SJCRH30 (cell line): Measurements from ENCODE around the gene USF2. TPM values are rescaled to one million over a fixed set of nuclear protein-coding genes. Genes with fewer than 3 reads are reported as not detected.

ENCODE experiments used
- DNase-seq, 2 experiments: peaks; one replicate each; pipeline ENCODE4 v3.0.0-alpha.2; 2015 to 2020
- H3K27ac ChIP-seq: fragments of 250-450 bp; sonication (Bioruptor Pico); 2 replicates; pipeline ENCODE4 v1.5.1; 2020; ENCODE audit warnings: mild to moderate bottlenecking, moderate library complexity
- H3K27me3 ChIP-seq: fragments of 250-450 bp; sonication (Bioruptor Pico); 2 replicates; pipeline ENCODE4 v1.5.1; 2020; ENCODE audit warnings: mild to moderate bottlenecking, moderate library complexity
- H3K36me3 ChIP-seq: fragments of 250-450 bp; sonication (Bioruptor Pico); 2 replicates; pipeline ENCODE4 v1.5.1; 2020; ENCODE audit warnings: mild to moderate bottlenecking, moderate library complexity
- H3K4me1 ChIP-seq: fragments of 250-450 bp; sonication (Bioruptor Pico); 2 replicates; pipeline ENCODE4 v1.5.1; 2020; ENCODE audit warnings: mild to moderate bottlenecking, moderate library complexity
- H3K4me3 ChIP-seq: fragments of 250-450 bp; sonication (Bioruptor Pico); 2 replicates; pipeline ENCODE4 v1.5.1; 2020; ENCODE audit warnings: mild to moderate bottlenecking, moderate library complexity
- H3K9me3 ChIP-seq: fragments of 250-450 bp; sonication (Bioruptor Pico); replicated peaks from 2 replicates; pipeline ENCODE4 v1.5.1; 2020; ENCODE audit warnings: mild to moderate bottlenecking, moderate library complexity
- total RNA-seq: library from RNA; depleted of rRNA; stranded (reverse); fragments of >200 nt; shearing (Covaris generic); gene quantifications from 2 replicates; pipeline ENCODE4 v1.2.3, GENCODE V29; 2014

USF2 gene
- total RNA-seq, 1 experiment from 2014 or later: 104 TPM

DNA sequence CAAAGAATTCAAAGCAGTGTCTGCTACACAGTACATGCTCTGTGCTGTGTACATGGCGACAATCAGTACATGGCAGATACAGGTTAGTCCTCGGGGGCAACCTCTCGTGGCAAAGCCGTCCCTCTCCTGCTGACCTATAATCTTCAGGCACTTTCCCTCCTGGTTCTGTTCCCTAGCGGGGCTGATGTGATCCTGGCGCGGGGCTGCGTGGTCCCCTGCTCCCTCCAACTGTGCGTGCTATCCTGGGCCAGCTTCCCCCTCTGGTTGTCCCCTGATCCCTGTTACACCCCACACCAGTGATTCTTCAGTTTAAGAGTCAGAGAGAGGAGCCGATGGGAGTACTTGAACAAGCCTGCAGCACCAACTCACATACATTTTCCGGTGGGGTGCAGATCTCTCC lies 35.3 kb downstream of the USF2 start:
- no peaks in the 10 kb centered on the region for H3K9me3 ChIP-seq
- no peaks in the 10 kb centered on the region for H3K36me3 ChIP-seq
- H3K4me1 ChIP-seq: no peaks in the 10 kb centered on the region
- no peak for DNase-seq
- H3K27me3 ChIP-seq: no peaks in the 10 kb centered on the region
- H3K27ac ChIP-seq: no peak overlapping the region
- no peak overlapping the region for H3K4me3 ChIP-seq

DNA sequence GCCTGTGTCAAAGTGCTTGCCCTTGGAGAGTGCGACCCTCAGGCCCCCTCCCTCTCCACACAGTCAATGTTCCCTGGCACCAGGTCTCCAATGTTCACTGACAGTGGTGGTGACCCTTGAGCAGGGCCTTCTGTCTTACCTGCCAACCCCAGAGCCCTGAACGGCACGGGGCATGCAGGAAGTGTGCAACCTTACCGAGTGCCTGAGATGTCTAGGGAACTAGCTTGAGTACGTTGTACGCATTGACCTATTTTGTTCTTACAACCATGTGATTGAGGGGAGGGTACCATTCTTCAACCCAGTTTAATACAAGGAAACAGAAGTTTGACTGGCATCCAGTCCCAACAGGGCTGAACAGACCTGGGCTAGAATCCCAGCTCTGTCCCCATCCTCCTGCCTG lies 36.4 kb downstream of the USF2 start:
- no peaks in the 10 kb centered on the region for H3K27me3 ChIP-seq
- no peaks in the 10 kb centered on the region for H3K9me3 ChIP-seq
- no peak overlapping the region for H3K4me3 ChIP-seq
- H3K36me3 ChIP-seq: no peaks in the 10 kb centered on the region
- DNase-seq: no peak
- H3K4me1 ChIP-seq: peaks cover 7% of the 10 kb centered on the region; the same call in 1 of the 2 replicates
- no peak overlapping the region for H3K27ac ChIP-seq

DNA sequence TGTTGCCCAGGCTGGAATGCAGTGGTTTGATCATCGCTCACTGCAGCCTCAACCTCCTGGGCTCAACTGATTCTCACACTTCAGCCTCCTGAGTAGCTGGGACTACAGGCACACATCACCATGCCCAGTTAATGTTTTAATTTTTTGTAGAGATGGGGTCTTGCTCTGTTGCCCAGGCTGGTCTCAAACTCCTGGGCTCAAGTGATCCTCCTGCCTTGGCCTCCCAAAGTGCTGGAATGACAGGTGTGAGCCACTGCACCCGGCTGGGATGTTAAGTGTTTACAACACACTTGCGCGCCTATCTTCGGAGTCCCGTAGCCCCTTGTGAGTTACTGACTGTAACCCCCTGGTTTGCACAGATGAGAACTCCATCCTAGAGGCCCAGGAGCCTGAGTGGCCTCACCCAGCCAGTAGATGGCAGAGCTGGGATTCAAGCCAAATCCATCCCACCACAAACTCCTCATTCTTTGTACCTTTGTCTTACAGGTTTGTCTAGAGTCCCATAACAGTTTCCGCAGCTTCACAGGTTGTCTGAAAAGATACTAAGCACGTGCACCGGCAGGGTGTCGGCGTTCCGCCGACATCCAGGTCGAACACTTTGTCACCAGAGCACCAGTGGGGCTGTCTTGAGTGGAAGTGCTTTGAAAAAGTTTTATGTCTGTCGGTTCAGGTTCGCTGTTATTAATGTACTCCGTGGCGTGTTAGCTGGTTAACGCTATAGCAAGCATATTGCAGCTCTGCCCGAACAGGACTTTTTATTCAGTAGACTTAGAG lies 37.9 kb downstream of the USF2 start:
- Histone ChIP-seq H3K4me1 (peaks cover 7% of the 10 kb centered on the region; the same call in 1 of the 2 replicates), H3K36me3 (no peaks in the 10 kb centered on the region), H3K9me3 (no peaks in the 10 kb centered on the region), H3K27me3 (no peaks in the 10 kb centered on the region), H3K27ac (no peak overlapping the region), H3K4me3 (no peak overlapping the region)
- DNase-seq: no peak

DNA sequence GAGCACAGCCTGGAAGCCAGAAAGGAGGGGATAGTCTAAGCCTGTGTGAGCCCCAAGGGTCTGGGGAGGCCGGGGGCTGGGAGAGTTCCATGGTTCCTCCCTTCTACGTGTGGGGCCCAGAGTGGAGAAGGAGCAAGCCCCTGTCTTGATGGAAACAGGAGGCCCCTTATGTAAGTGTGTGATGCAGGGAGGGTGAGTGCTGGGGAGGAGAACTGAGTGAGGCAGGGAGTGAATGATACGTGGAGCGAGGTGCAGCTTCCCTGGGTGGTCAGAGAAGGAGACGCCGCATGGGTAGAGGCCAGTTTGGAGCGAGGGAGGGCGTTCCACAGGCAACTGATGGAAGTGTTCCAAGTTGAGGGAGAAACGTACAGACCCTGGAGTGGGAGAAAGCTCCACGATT lies 39.2 kb downstream of the USF2 start:
- Histone ChIP-seq H3K27ac (no peak overlapping the region), H3K27me3 (no peaks in the 10 kb centered on the region), H3K4me1 (peaks cover 7% of the 10 kb centered on the region; the same call in 1 of the 2 replicates), H3K9me3 (no peaks in the 10 kb centered on the region), H3K36me3 (no peaks in the 10 kb centered on the region), H3K4me3 (no peak overlapping the region)
- DNase-seq: peak in 1 of 2 experiments; percentile 50

DNA sequence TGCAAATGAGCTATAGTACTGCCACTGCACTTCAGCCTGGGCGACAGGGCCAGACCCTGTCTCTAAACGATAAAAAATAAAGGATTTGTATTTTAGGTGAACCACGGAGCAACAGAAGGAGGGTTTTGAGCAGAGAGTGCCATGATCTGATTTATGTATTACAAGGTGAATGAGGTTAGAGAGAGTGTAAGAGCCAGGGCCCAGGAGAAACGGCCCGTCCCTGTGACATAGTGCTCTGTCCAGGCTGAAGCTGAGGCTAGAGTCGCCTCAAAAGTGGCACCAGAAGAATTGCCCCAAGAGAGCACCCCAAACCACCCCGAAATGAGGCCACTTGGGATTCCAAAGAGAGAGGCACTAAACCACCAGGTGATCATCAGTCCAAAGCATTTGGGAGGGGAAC lies 40.1 kb downstream of the USF2 start:
- Histone ChIP-seq H3K27ac (no peak overlapping the region), H3K27me3 (no peaks in the 10 kb centered on the region), H3K9me3 (no peaks in the 10 kb centered on the region), H3K4me3 (no peak overlapping the region), H3K36me3 (no peaks in the 10 kb centered on the region), H3K4me1 (peaks cover 7% of the 10 kb centered on the region; the same call in 1 of the 2 replicates)
- no peak for DNase-seq

DNA sequence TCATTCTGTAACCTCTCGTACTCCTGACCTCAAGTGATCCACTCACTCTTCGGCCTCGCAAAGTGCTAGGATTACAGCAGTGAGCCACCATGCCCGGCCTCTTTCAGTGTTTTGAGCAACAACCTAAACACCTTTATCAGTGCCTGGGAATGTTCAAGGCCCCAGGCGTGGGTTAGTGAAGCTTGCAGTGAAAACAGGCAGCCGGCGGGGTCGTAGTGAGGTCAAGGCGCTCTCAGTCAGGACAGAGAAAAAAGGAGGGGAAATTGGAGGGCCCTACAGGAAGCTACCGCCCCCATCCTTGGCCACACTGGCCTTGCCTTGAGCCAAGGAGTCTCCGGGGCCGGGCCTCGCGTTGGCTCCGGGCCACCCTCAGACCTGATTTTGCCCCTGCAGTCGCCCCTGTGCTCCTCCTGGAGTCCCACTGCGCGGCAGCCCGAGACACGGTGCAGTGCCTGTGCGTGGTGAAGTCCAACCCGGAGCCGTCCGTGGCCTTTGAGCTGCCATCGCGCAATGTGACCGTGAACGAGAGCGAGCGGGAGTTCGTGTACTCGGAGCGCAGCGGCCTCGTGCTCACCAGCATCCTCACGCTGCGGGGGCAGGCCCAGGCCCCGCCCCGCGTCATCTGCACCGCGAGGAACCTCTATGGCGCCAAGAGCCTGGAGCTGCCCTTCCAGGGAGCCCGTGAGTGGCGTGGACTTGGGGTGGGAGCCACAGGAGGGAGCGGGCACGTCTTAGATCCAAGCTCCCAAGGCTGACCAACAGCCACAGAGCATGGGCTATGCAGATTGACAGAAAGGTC lies 40.9 kb downstream of the USF2 start:
- Histone ChIP-seq H3K4me1 (peaks cover 7% of the 10 kb centered on the region; the same call in 1 of the 2 replicates), H3K4me3 (no peak overlapping the region), H3K27me3 (no peaks in the 10 kb centered on the region), H3K27ac (no peak overlapping the region), H3K36me3 (no peaks in the 10 kb centered on the region), H3K9me3 (no peaks in the 10 kb centered on the region)
- no peak for DNase-seq

DNA sequence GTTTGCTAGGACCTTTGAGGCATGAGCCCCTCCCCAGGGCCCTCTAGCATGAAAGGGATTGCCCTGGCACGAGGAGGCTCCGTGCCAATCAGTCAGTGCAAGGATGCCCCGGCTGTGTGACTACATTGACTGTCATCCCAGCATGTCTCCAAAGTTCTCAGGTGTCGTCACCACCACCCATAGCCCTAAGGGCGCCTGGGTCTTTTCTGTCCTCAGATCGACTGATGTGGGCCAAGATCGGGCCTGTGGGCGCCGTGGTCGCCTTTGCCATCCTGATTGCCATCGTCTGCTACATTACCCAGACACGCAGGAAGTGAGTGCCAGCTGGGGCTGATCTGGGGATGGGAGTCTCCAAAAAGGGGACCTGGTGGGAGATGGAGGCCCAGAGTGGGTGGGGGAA lies 41.6 kb downstream of the USF2 start:
- H3K27ac ChIP-seq: no peak overlapping the region
- H3K4me1 ChIP-seq: peaks cover 7% of the 10 kb centered on the region; the same call in 1 of the 2 replicates
- no peak overlapping the region for H3K4me3 ChIP-seq
- H3K9me3 ChIP-seq: no peaks in the 10 kb centered on the region
- DNase-seq: no peak
- no peaks in the 10 kb centered on the region for H3K36me3 ChIP-seq
- no peaks in the 10 kb centered on the region for H3K27me3 ChIP-seq

DNA sequence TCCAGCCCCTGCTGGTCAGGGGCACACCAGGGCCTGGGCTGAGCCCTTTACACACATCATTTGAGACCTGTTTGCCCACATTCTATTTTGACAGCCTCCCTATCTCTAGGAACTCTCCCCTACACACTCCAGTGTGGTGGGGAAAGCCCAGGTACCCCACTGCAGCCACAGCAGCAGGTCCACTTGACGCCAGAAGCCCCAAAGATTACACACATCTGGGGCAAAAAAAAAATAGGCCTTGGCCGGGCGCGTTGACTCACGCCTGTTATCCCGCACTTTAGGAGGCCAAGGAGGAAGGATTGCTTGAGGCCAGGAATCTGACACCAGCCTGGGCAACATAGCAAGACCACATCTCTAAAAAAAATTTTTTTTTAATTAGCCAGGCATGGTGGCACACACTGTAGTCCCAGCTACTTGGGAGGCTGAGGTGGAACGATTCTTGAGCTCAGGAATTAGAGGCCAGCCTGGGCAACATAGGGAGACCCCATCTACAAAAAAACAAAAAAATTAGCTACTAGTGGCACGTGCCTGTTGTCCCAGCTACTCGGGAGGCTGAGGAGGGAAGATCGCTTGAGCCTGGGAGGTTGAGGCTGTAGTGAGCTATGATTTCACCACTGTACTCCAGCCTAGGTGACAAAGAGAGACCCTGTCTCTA lies 42.2 kb downstream of the USF2 start:
- H3K4me3 ChIP-seq: no peak overlapping the region
- H3K27ac ChIP-seq: no peak overlapping the region
- no peaks in the 10 kb centered on the region for H3K36me3 ChIP-seq
- peaks cover 7% of the 10 kb centered on the region; the same call in 1 of the 2 replicates for H3K4me1 ChIP-seq
- H3K27me3 ChIP-seq: no peaks in the 10 kb centered on the region
- no peaks in the 10 kb centered on the region for H3K9me3 ChIP-seq
- no peak for DNase-seq

DNA sequence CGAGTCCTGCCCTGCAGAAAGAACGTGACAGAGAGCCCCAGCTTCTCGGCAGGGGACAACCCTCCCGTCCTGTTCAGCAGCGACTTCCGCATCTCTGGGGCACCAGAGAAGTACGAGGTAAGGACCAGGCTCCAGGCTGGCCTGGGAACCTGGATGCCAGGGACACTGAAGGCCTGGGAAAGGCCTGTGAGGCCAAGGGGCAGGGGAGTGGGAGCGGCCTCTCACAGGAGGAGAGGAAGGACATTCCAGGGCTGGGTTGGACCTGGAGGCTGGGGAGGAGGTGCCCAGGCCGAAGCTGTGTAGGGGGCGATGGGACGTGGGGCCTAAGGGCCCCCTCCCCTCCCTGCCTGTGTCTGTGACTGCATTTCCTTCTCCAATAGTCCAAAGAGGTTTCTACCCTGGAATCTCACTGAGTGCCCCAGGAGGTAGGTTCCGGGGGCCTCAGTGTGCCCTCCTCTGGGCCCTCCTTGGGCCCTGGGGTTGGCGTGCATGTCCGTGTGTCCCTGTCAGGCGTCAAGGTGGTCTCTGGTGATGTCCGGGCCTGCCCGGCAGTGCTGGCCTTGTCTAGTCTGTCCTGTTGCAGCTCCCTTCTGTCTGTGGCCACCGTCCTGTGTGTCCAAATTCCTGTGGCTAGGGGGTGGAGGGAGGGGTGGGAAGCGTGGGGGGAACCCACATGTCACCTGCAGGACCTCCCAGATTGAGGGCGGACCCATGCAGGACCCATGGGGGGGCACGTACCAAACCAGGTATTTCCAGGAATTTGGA lies 43.3 kb downstream of the USF2 start:
- Histone ChIP-seq H3K4me1 (peaks cover 7% of the 10 kb centered on the region; the same call in 1 of the 2 replicates), H3K27ac (no peak overlapping the region), H3K9me3 (no peaks in the 10 kb centered on the region), H3K27me3 (no peaks in the 10 kb centered on the region), H3K4me3 (no peak overlapping the region), H3K36me3 (no peaks in the 10 kb centered on the region)
- no peak for DNase-seq

DNA sequence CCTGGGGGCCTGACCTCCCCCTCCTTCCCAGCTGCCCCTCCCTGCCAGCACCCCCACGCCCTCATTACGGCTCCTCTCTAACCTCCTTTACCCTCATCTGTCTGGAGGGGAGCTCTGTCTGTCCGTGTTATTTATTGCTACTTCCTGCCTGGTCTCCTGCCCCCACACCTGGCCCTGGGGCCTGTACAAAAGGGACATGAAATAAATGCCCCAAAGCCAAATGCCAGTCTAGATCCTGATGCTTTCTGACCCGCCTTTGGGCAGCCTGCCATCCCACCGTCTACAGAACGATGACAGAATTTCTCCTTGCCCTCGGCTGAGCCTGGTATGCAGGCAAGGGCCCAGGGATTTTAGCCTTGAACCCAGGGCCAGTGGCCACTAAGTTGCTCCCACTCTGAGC lies 44.8 kb downstream of the USF2 start:
- DNase-seq: no peak
- Histone ChIP-seq H3K4me1 (peaks cover 7% of the 10 kb centered on the region; the same call in 1 of the 2 replicates), H3K27me3 (no peaks in the 10 kb centered on the region)

DNA sequence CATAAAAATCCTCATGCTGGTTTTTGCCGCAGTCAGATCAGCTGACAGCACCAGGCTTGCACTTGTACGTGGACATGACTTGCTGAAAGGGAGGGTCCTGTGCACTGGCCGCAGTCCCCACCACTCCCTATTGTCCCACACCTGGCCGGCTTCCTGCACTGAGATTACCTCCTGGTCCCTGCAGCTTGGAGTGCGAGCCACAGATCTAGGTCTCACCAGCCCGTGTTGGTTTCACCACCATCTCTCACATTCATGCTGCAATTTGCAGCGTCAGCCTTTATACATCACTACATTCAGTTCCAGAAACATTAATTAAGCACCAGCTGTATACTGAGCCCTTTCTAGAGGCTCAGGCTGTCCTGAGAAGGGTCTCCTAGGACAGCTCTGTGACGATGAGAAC lies 45.3 kb downstream of the USF2 start:
- Histone ChIP-seq H3K9me3 (no peaks in the 10 kb centered on the region), H3K4me3 (no peak overlapping the region), H3K4me1 (peaks cover 7% of the 10 kb centered on the region; the same call in 1 of the 2 replicates), H3K27me3 (no peaks in the 10 kb centered on the region), H3K36me3 (no peaks in the 10 kb centered on the region), H3K27ac (no peak overlapping the region)
- no peak for DNase-seq

More for the DNA sequence above, 44.8 kb downstream of the USF2 start:
- no peaks in the 10 kb centered on the region for H3K36me3 ChIP-seq
- no peak overlapping the region for H3K4me3 ChIP-seq
- no peaks in the 10 kb centered on the region for H3K9me3 ChIP-seq
- no peak overlapping the region for H3K27ac ChIP-seq

DNA sequence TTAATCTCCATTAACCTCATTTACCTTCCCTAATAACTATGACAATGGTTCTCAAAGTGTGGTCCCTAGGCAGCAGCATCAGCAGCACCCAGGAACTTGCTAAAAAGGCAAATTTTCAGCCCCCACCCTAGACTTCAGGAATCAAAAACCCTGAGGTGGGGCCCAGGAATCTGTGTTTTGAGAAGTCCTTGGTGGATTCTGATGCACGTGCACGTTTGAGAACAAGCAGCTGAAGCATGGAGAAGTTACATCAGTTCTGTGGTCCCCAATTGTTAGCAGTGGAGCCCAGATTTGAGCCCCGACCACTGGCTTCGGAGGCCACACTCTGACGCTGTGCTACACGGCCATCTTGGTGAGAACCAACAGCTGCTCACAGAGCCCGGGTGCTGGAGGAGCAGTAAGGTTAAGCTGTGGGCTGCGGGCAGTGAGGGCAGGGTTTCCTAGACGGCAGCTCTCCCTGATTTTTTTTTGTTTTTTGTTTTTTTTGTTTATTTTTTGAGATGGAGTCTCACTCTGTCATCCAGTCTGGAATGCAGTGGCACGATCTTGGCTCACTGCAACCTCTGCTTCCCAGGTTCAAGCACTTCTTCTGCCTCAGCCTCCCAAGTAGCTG lies 46.2 kb downstream of the USF2 start:
- Histone ChIP-seq H3K4me3 (no peak overlapping the region), H3K36me3 (no peaks in the 10 kb centered on the region), H3K27me3 (no peaks in the 10 kb centered on the region), H3K9me3 (no peaks in the 10 kb centered on the region), H3K4me1 (no peaks in the 10 kb centered on the region; the same call in 1 of the 2 replicates), H3K27ac (no peak overlapping the region)
- no peak for DNase-seq

DNA sequence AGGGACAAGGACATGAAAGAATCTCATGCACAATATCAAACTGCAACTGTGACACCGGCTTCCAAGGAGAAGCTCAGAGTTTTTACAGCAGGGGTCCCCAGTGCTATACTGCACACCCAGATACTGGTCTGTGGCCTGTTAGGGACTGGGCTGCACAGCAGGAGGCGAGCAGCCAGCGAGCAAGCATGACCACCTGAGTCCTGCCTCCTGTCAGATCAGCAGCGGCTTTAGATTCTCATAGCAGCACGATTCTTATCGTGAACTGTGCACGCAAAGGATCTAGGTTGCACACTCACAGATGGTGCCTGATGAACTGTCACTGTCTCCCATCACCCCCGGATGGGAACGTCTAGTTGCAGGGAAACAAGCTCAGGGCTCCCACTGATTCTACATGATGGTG lies 47.1 kb downstream of the USF2 start:
- Histone ChIP-seq H3K4me3 (no peak overlapping the region), H3K36me3 (no peaks in the 10 kb centered on the region), H3K4me1 (no peaks in the 10 kb centered on the region; the same call in 1 of the 2 replicates), H3K27me3 (no peaks in the 10 kb centered on the region), H3K27ac (no peak overlapping the region), H3K9me3 (no peaks in the 10 kb centered on the region)
- no peak for DNase-seq

DNA sequence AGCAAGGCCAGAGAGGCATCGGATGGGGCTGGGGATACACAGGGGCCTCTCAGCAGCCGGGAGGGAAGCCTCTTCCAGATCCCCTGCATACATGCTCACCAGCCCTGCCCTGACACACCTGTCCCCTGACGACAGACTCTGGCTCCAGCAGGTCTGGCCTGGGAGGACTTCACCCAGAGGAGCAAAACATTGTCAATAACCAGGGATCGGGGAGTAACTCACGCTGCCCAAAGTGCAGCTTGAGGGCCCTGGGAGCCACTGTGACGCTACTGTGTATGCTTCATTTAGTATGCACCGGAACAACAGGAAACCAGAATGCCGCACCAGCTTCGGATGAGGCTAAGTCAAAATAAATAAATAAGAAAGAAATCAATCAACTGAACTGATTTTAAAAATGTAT lies 47.8 kb downstream of the USF2 start:
- H3K4me3 ChIP-seq: no peak overlapping the region
- no peaks in the 10 kb centered on the region; the same call in 1 of the 2 replicates for H3K4me1 ChIP-seq
- no peak for DNase-seq
- H3K36me3 ChIP-seq: no peaks in the 10 kb centered on the region
- no peak overlapping the region for H3K27ac ChIP-seq
- H3K9me3 ChIP-seq: no peaks in the 10 kb centered on the region
- H3K27me3 ChIP-seq: no peaks in the 10 kb centered on the region
